ENCODE results near the gene TRIM63.

TRIM63 gene

DNA sequence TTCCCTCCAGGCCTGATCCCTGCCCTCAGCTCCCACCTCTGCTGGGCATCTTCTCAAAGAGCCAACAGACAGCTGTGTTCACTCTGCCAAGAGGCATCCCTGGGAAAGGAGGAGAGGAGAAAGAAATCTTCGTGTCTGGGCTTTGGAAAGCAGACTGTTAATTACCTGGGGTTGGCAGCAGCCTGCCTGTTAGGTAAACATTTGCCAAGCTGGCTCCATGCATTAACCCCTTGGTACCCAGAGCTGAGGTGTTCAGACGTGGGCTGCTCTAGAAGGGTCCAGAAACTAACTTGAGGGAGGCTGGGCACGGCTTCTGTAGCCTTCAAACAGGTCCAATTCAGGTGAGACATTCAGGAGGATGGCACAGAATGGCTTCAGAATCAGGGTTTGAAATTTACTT, 54.6 kb downstream of the TRIM63 start:
- H2BK120ac ChIP-seq (ENCODE audit: low read depth, low read length) = no peak overlapping the region
- H3K4me2 ChIP-seq (ENCODE audit: low read length, poor library complexity, severe bottlenecking) = no peak overlapping the region
- no peak overlapping the region for H3K27ac ChIP-seq (ENCODE audit: low read length, poor library complexity, severe bottlenecking)
- H2BK12ac ChIP-seq (ENCODE audit: low read length in 2 of 2) = no peak overlapping the region
- no peak overlapping the region for H2BK15ac ChIP-seq (ENCODE audit: low read depth, poor library complexity, severe bottlenecking)
- H3K36me3 ChIP-seq (ENCODE audit: control insufficient read depth in 1 of 2, insufficient read depth in 2 of 2, low read depth in 1 of 2, low read length in 2 of 2) = no peaks in the 10 kb centered on the region
- peaks cover 22% of the 10 kb centered on the region for H3K4me1 ChIP-seq (ENCODE audit: control insufficient read depth, insufficient read depth, low read depth, low read length)
- H3K4ac ChIP-seq (ENCODE audit: low read depth in 1 of 2, low read length in 2 of 2) = no peak overlapping the region
- DNase-seq = no peak
- no peaks in the 10 kb centered on the region for H3K79me1 ChIP-seq (replicated peaks; ENCODE audit: low read length, poor library complexity, severe bottlenecking)
- H3K23ac ChIP-seq (ENCODE audit: low read length in 2 of 2) = no peak overlapping the region
- H3K14ac ChIP-seq (ENCODE audit: low read length in 2 of 2) = no peak overlapping the region
- WGBS = 57% methylated on average over 3 of the region's 3 CpGs
- no peak overlapping the region for H3K9ac ChIP-seq (ENCODE audit: low read length)
- H4K8ac ChIP-seq (ENCODE audit: low read length) = no peak overlapping the region
- no peaks in the 10 kb centered on the region for H3K9me3 ChIP-seq (ENCODE audit: control insufficient read depth, low read length)
- peaks cover 0 to 9% of the 10 kb centered on the region in 2 experiments for H3K27me3 ChIP-seq (ENCODE audit: control insufficient read depth in 1 of 2, insufficient read depth in 1 of 2, low read length in 2 of 2)
- H2AK5ac ChIP-seq (ENCODE audit: low read length, severe bottlenecking) = no peak overlapping the region
- no peak overlapping the region for H2BK5ac ChIP-seq (ENCODE audit: low read depth, low read length, poor library complexity, severe bottlenecking)
- no peak overlapping the region for H2AFZ ChIP-seq (ENCODE audit: low read depth, low read length)
- no peak overlapping the region for H3K18ac ChIP-seq (ENCODE audit: low read depth in 1 of 2, low read length in 2 of 2)
- H4K91ac ChIP-seq (ENCODE audit: low read length) = no peak overlapping the region
- no peak overlapping the region for H3K4me3 ChIP-seq (ENCODE audit: insufficient read depth in 1 of 2, low read depth in 1 of 2, low read length in 2 of 2)

- Histone ChIP-seq H4K8ac (ENCODE audit: low read length) (no peak overlapping the region), H4K91ac (ENCODE audit: low read length) (no peak overlapping the region), H3K4ac (ENCODE audit: low read depth in 1 of 2, low read length in 2 of 2) (no peak overlapping the region), H3K79me1 (replicated peaks; ENCODE audit: low read length, poor library complexity, severe bottlenecking) (no peaks in the 10 kb centered on the region), H2BK12ac (ENCODE audit: low read length in 2 of 2) (no peak overlapping the region), H3K9ac (ENCODE audit: low read length) (no peak overlapping the region), H3K18ac (ENCODE audit: low read depth in 1 of 2, low read length in 2 of 2) (no peak overlapping the region), H3K27ac (ENCODE audit: low read length, poor library complexity, severe bottlenecking) (no peak overlapping the region), H2AFZ (ENCODE audit: low read depth, low read length) (no peak overlapping the region), H3K4me1 (ENCODE audit: control insufficient read depth, insufficient read depth, low read depth, low read length) (peaks cover 9% of the 10 kb centered on the region), H2BK5ac (ENCODE audit: low read depth, low read length, poor library complexity, severe bottlenecking) (no peak overlapping the region), H3K23ac (ENCODE audit: low read length in 2 of 2) (no peak overlapping the region), H2AK5ac (ENCODE audit: low read length, severe bottlenecking) (no peak overlapping the region), H2BK15ac (ENCODE audit: low read depth, poor library complexity, severe bottlenecking) (no peak overlapping the region), H3K4me2 (ENCODE audit: low read length, poor library complexity, severe bottlenecking) (no peak overlapping the region), H3K4me3 (ENCODE audit: insufficient read depth in 1 of 2, low read depth in 1 of 2, low read length in 2 of 2) (no peak overlapping the region), H3K36me3 (ENCODE audit: control insufficient read depth in 1 of 2, insufficient read depth in 2 of 2, low read depth in 1 of 2, low read length in 2 of 2) (no peaks in the 10 kb centered on the region), H3K9me3 (ENCODE audit: control insufficient read depth, low read length) (no peaks in the 10 kb centered on the region), H3K14ac (ENCODE audit: low read length in 2 of 2) (no peak overlapping the region), H3K27me3 (ENCODE audit: control insufficient read depth in 1 of 2, insufficient read depth in 1 of 2, low read length in 2 of 2) (peaks cover 0 to 13% of the 10 kb centered on the region in 2 experiments), H2BK120ac (ENCODE audit: low read depth, low read length) (no peak overlapping the region)
- 70% methylated on average over 3 of the region's 3 CpGs for WGBS
- DNase-seq = no peak
Measured at GRCh38 chr1:26010825-26011224, 56.6 kb downstream of the TRIM63 start.

DNA sequence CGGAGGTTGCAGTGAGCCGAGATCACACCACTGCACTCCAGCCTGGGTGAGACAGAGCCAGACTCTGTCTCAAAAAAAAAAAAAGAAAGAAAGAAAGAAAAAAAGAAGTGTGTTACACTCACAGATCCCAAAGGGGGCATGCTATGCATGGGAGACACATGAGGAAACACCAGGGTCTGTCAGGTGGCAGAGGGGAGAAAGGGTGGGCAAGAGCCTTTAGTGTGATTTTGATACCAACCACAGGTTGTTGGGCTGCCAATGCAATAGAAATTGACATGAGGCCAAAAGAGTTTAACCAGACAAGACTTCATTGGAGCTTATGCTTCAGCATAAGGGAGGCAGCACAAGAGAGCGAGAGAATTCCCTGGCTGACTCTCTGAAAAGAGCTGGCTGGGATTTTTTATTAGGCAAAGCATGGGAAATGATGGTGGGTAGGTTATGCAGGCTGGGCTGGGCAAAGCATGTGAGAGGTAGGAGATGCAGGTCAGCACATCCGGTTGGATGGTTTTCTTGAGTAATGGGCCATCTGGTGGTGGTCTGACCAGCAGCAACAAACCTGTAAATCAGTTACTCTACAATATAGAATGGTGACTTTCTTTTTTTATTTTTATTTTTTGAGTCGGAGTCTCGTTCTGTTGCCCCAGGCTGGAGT, 57.5 kb downstream of the TRIM63 start:
- no peak overlapping the region for H2BK15ac ChIP-seq (ENCODE audit: low read depth, poor library complexity, severe bottlenecking)
- no peak overlapping the region for H3K27ac ChIP-seq (ENCODE audit: low read length, poor library complexity, severe bottlenecking)
- no peak for DNase-seq
- H3K27me3 ChIP-seq (ENCODE audit: control insufficient read depth in 1 of 2, insufficient read depth in 1 of 2, low read length in 2 of 2) = peaks cover 4 to 22% of the 10 kb centered on the region in 2 experiments
- no peak overlapping the region for H2AFZ ChIP-seq (ENCODE audit: low read depth, low read length)
- no peak overlapping the region for H3K4ac ChIP-seq (ENCODE audit: low read depth in 1 of 2, low read length in 2 of 2)
- H3K79me1 ChIP-seq (replicated peaks; ENCODE audit: low read length, poor library complexity, severe bottlenecking) = no peaks in the 10 kb centered on the region
- no peaks in the 10 kb centered on the region for H3K9me3 ChIP-seq (ENCODE audit: control insufficient read depth, low read length)
- H3K9ac ChIP-seq (ENCODE audit: low read length) = no peak overlapping the region
- 89% methylated on average over 6 of the region's 6 CpGs for WGBS
- peaks cover 9% of the 10 kb centered on the region for H3K4me1 ChIP-seq (ENCODE audit: control insufficient read depth, insufficient read depth, low read depth, low read length)
- no peak overlapping the region for H3K4me3 ChIP-seq (ENCODE audit: insufficient read depth in 1 of 2, low read depth in 1 of 2, low read length in 2 of 2)
- no peak overlapping the region for H2BK12ac ChIP-seq (ENCODE audit: low read length in 2 of 2)
- H2BK120ac ChIP-seq (ENCODE audit: low read depth, low read length) = no peak overlapping the region
- no peaks in the 10 kb centered on the region for H3K36me3 ChIP-seq (ENCODE audit: control insufficient read depth in 1 of 2, insufficient read depth in 2 of 2, low read depth in 1 of 2, low read length in 2 of 2)
- no peak overlapping the region for H2AK5ac ChIP-seq (ENCODE audit: low read length, severe bottlenecking)
- H3K23ac ChIP-seq (ENCODE audit: low read length in 2 of 2) = no peak overlapping the region
- no peak overlapping the region for H3K14ac ChIP-seq (ENCODE audit: low read length in 2 of 2)
- no peak overlapping the region for H4K91ac ChIP-seq (ENCODE audit: low read length)
- no peak overlapping the region for H3K4me2 ChIP-seq (ENCODE audit: low read length, poor library complexity, severe bottlenecking)
- no peak overlapping the region for H4K8ac ChIP-seq (ENCODE audit: low read length)
- H2BK5ac ChIP-seq (ENCODE audit: low read depth, low read length, poor library complexity, severe bottlenecking) = no peak overlapping the region
- H3K18ac ChIP-seq (ENCODE audit: low read depth in 1 of 2, low read length in 2 of 2) = no peak overlapping the region

- Histone ChIP-seq H3K9ac (ENCODE audit: low read length) (no peak overlapping the region), H3K14ac (ENCODE audit: low read length in 2 of 2) (no peak overlapping the region), H3K23ac (ENCODE audit: low read length in 2 of 2) (peak overlapping the region in 1 of 2 experiments; percentile 51), H4K91ac (ENCODE audit: low read length) (no peak overlapping the region), H3K36me3 (ENCODE audit: control insufficient read depth in 1 of 2, insufficient read depth in 2 of 2, low read depth in 1 of 2, low read length in 2 of 2) (no peaks in the 10 kb centered on the region), H2BK5ac (ENCODE audit: low read depth, low read length, poor library complexity, severe bottlenecking) (no peak overlapping the region), H2BK120ac (ENCODE audit: low read depth, low read length) (no peak overlapping the region), H4K8ac (ENCODE audit: low read length) (no peak overlapping the region), H2BK15ac (ENCODE audit: low read depth, poor library complexity, severe bottlenecking) (no peak overlapping the region), H3K79me1 (replicated peaks; ENCODE audit: low read length, poor library complexity, severe bottlenecking) (no peaks in the 10 kb centered on the region), H2AK5ac (ENCODE audit: low read length, severe bottlenecking) (no peak overlapping the region), H3K4me1 (ENCODE audit: control insufficient read depth, insufficient read depth, low read depth, low read length) (peaks cover 6% of the 10 kb centered on the region), H3K4ac (ENCODE audit: low read depth in 1 of 2, low read length in 2 of 2) (no peak overlapping the region), H3K9me3 (ENCODE audit: control insufficient read depth, low read length) (no peaks in the 10 kb centered on the region), H3K4me3 (ENCODE audit: insufficient read depth in 1 of 2, low read depth in 1 of 2, low read length in 2 of 2) (no peak overlapping the region), H3K18ac (ENCODE audit: low read depth in 1 of 2, low read length in 2 of 2) (no peak overlapping the region), H3K27ac (ENCODE audit: low read length, poor library complexity, severe bottlenecking) (no peak overlapping the region), H2AFZ (ENCODE audit: low read depth, low read length) (no peak overlapping the region), H2BK12ac (ENCODE audit: low read length in 2 of 2) (no peak overlapping the region), H3K4me2 (ENCODE audit: low read length, poor library complexity, severe bottlenecking) (no peak overlapping the region), H3K27me3 (ENCODE audit: control insufficient read depth in 1 of 2, insufficient read depth in 1 of 2, low read length in 2 of 2) (peaks cover 7 to 15% of the 10 kb centered on the region in 2 experiments)
- DNase-seq = no peak
- 92% methylated on average over 16 of the region's 16 CpGs for WGBS
Measured at GRCh38 chr1:26006710-26007109, 60.7 kb downstream of the TRIM63 start.
